Fibroblast of pulmonary artery (primary cell): ENCODE data around the gene F10.

Experiments
- DNase-seq: peaks from one replicate; pipeline ENCODE4 v3.0.0-alpha.2; 2010; ENCODE audit warnings: low read depth
- H3K4me3 ChIP-seq: replicated peaks from 2 replicates; pipeline ENCODE4 v1.5.1; 2011; ENCODE audit warnings: low read depth, mild to moderate bottlenecking, control low read depth, low read length, moderate library complexity
- CTCF ChIP-seq: IDR thresholded peaks from 2 replicates; pipeline ENCODE4 v1.5.1; 2011; ENCODE audit warnings: mild to moderate bottlenecking, control low read depth, low read length, inconsistent platforms; ENCODE audit errors: missing control alignments

F10 gene

GRCh38 chr13:113086991-113087922, 35.3 kb upstream of the F10 start:
- H3K4me3 ChIP-seq = no peak overlapping the region
- no peak for DNase-seq
- TF ChIP-seq CTCF = no peak

- TF ChIP-seq CTCF = no peak
- no peak for DNase-seq
- H3K4me3 ChIP-seq = no peak overlapping the region
Measured at GRCh38 chr13:113087923-113088690, 34.5 kb upstream of the F10 start.

- H3K4me3 ChIP-seq = no peak overlapping the region
- DNase-seq = no peak
- TF ChIP-seq CTCF = no peak
Measured at GRCh38 chr13:113088691-113089020, 33.9 kb upstream of the F10 start.

GRCh38 chr13:113089693-113090414, 32.7 kb upstream of the F10 start:
- no peak for DNase-seq
- H3K4me3 ChIP-seq = no peak overlapping the region
- TF ChIP-seq CTCF = no peak

GRCh38 chr13:113090415-113090770, 32.2 kb upstream of the F10 start:
- no peak for DNase-seq
- TF ChIP-seq CTCF = no peak
- no peak overlapping the region for H3K4me3 ChIP-seq

GRCh38 chr13:113090806-113091205, 31.8 kb upstream of the F10 start:
- TF ChIP-seq CTCF = no peak
- DNase-seq = no peak
- no peak overlapping the region for H3K4me3 ChIP-seq
